HG02943 (cell line): ENCODE results near the gene RALA.
"Not testable (repeated sequence)": the region's sequence is repeated elsewhere in the genome, so short reads cannot be mapped to it uniquely, and the experiment has no call there.

Experiments used
- ATAC-seq: cut with Tn5 transposase; IDR thresholded peaks from one replicate; pipeline ENCODE4 v1.9.1; 2021; ENCODE audit warnings: mild to moderate bottlenecking, low read depth, moderate library complexity; ENCODE audit not compliant: unreplicated experiment

The RALA gene

DNA sequence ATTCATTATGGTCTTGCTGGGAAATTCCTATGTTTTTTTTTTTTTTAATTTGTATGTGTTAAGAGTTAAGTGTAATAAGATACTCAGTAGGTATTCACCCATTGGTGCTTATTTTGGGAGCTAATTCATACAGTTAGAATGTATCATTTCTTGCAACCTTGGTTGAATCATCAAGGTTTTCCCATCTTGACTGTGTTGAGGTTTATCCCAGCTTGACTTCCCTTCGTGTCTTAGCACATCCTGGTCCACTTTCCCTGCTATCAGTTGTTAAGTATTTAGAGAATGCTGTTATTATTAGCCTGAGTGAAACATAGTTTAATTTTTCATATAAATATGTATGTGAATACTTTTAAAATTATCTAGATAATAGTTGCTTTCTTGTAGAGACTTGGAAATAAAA lies 20.8 kb downstream of the RALA start:
- no peak for ATAC-seq

DNA sequence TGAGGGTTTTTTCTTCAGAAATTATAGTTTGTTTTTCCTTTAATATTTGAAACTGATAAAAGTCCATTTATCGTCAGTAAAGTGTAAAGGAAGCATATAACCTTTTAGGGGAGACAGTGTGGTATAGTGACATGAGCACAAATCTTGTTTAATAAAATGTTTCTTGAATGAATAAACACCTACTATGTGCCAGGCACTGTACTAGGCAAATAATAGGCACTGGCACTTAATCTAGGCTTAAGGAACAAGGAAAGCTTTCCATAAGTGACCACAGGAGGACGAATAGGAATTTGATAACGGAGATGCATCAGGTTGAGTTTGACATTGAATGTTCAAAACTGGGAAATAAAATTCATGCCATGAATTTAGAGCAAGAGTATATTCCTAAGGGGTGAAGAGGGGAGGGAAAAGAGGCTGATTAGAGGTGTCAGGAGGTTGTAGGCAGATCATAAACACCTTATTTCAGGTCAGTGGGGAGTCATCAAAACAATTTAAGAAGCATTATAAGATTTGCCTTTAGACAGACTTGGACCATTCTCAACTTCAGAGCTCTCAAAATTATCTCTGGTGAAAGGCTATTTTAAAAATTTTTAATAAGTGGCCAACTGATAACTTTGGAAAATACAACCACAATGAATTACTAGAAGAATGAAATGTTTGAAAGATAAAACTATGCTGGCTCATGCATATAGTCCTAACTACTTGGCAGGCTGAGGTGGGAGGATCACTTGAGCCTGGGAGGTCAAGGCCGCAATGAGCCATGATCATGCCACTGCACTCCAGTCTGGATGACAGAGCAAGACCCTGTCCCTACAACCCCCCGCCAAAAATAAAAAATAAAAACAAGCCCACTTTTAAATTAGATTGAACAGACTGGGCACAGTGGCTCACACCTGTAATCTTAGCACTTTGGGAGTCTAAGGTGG lies 22.4 kb downstream of the RALA start:
- no peak for ATAC-seq

DNA sequence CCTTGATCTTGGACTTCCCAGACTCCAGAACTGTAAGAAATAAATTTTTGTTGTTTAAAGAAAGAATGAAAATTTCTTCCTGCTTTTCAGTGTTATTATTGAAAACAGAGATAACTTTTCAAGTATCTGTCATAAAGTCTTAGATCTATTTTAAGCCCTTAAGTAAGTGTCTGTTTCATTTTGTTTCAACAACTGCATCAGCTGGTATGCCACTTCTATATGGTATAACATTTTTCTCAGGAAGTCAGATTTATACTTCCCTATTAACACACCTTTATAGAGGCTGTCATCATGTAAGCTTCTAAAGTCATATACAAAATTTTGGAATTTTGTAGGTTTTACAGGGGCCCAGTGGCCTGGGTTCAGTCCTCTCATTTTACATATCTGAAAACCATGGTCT lies 24.4 kb downstream of the RALA start:
- no peak for ATAC-seq

DNA sequence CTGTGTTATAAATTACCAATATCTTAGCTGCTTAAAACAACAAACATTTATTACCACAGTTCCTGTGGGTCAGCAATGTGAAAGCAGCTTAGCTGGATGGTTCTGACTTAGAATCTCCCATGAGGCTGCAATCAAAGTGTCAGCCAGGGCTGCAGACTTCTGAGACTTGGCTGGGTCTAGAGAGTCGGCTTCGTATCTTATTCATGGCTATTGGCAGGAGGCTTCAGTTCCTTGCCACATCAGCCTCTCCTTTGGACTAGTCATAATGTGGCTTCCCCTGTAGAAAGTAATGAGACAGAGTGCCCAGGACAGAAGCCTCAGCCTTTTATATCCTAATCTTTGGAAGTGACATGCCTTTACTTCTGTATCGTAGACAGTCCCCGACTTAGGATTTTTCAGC lies 27.3 kb downstream of the RALA start:
- ATAC-seq, result no peak

DNA sequence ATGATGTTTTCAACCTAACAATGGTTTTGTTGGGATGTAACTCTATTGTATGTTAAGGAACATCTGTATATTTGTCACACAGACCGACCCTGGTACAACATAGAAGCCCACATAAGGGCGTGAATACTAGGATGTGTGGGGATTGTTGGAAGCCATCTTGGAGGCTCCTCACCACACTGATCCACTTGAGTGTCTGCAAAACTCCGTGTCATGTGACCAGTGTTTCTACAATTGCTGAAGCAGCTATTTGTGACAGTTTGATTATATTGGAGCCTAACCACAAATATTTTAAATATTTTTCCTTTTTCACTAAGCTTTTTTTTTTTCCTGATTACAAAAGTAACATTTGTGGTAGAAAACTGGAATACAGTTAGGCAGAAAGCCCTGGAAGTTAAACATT lies 27.9 kb downstream of the RALA start:
- no peak for ATAC-seq

DNA sequence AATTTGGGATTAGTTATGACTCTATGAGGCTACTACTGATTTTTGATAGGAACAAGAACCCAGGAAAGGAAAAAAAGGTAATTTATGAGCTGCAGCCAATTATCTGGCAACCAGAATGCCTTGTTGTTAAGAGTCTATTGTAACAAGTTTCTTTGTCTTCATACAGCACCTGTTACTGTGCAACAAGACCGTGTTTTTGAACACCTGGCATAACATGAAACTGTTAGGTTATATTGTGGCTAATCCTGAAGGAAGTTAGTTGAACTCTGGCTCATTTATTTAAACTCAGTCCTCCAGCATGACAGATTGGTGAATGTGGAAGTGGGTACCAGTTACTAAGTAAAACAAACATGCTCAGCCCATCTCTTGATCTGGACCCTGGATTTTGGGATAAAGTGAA lies 33.0 kb downstream of the RALA start:
- no peak for ATAC-seq

DNA sequence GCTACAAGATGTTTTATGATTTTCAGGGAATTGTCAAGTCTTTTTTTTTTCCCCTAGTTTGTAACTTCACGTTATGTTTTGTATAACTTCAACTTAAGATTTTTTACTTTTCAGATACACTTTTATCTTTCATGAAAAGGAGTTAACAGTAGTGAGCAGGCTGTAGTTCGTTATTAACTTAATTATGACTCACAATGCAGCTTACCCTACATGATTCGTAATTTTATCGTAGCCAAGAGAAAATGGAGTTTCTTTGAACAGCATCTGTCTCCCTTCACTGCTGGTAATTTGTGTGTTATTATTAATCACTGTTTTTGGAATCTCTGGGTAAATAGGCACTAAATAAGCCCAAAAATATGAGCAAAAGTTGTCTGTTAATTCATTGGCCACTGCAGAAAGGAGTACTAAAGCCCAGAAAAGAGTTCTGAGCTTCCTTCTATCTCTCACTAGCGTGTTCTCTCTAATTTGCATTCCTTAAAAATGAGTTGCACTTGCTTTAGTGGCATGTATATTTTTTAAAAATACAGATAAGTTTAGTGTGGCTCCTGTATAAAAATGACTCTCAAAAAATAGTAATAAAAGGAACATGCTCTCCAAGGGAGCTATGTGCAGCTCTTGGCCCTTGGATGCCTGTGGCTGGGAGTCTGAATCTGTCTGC lies 36.1 kb downstream of the RALA start:
- ATAC-seq, result no peak

DNA sequence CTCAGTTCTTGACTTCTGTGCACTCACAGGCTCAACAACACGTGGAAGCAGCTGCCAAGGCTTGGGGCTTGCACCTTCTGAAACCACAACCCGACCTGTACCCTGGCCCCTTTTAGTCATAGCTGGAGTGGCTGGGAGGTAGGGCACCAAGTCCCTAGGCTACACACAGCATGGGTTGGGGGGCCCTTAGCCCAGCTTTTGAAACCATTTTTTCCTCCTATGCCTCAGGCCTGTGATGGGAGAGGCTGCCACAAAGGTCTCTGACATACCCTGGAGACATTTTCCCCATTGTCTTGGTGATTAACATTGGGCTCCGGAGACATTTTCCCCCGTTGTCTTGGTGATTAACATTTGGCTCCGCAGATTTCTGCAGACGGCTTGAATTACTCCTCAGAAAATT lies 38.6 kb downstream of the RALA start:
- ATAC-seq, result no peak

DNA sequence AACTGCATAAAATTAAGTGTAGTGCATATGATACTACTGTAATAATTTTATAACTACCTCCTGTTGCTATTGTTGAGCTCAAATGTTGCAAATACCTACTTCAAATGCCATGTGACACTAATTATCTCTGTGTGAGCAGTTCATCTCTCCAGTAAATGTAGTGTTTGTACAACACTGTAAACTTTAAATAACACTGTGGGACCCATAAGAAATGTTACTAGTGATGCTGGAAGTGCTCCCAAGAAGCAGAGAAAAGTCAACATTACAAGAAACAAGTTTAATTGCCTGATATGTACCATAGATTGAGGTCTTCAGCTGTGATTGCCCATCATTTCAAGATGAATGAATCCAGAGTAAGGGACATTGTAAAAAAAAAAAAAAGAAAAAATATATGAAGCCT lies 39.9 kb downstream of the RALA start:
- no peak for ATAC-seq

DNA sequence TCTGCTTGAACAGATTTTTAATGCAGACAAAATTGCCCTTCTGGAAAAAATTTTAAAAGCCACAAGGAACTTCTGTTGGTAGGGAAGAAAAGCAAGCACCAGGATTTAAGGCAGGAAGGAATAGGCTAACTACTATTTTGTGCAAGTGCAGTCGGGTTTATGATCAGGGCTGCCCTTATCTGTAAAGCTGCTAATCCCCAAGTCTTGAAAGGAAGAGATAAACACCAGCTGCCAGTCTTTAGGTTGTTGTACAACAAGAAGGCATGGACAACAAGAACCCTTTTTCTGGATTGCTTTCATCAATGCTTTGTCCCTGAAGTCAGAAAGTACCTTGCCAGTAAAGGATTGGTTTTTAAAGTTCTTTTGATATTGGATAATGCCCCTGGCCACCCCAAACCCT lies 40.7 kb downstream of the RALA start:
- no peak for ATAC-seq

DNA sequence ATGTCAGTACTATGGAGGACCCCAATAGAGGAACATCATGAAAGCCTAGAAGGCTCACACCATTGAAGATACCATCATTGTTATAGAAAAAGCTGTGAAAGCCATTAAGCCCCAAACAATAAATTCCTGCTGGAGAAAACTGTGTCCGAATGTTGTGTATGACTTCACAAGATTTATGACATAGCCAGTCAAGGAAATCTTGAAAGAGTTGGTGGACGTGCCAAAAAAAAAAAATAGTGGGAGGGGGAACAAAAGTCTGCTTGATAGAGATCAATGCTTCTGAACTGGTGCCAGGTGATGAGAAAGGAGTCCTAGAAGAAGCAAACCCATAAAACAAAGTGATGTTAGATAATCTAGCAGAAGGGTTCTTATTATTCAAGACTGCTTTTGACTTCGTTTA lies 41.2 kb downstream of the RALA start:
- ATAC-seq, result no peak

DNA sequence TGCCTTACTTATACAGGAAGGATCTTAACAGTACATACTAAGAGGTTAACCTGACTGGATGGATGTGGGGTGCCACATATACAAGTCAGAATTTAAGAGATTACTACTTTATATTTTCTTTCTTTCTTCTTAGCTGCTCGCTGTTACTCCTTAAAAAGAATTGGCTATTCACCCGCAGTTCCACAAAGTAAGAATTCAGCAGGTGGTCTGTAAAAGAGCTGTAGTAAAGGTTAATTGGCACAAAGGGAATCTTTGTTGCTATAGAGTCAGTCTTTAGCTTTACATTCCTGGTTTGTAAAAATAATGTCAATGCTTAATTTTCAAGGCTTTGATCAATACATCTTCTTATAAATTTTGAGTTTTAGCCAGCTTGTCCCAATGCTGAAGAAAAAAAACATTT lies 43.2 kb downstream of the RALA start:
- no peak for ATAC-seq

DNA sequence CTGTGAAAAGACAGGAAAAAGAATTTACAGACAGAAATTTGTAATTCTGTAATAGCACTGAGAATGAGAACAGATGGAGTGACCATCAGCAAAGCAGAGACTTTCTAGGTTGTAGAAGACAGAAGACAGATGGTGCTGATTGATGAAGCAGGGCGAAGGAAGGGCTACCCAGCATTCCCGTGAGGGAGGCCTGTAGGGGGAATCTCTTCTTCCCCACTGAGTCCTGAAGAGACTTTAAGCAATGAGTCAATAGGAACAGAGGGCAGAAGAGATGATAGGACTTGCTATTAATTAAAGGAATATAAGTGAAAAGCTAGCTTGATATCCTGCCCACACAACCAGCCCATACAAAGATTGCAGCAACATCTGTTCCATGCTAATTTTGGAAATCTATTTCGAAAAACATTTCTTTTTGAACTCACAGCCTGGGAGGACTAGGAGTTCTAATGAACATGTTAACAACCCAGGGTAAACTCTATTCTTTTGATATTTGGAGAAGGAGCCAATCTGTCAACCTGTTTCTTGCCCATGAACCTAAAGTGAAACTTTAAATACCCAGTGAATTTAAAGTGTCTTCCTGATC lies 44.1 kb downstream of the RALA start:
- ATAC-seq, result no peak

DNA sequence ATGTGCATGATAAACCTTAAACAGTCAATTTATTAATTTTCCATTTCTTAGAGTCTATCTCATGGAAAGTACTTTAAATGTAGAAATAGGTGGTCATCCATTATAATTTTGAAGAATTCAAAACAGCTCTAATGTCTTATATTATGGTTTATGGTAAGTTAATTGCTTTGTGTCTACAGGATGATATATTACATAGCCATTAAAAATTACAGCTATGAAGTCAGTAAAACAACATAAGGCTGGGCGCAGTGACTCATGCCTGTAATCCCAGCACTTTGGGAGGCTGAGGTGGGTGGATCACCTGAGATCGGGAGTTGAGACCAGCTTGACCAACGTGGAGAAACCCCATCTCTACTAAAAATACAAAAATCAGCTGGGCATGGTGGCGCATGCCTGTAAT lies 44.9 kb downstream of the RALA start:
- ATAC-seq, result not testable (repeated sequence)

DNA sequence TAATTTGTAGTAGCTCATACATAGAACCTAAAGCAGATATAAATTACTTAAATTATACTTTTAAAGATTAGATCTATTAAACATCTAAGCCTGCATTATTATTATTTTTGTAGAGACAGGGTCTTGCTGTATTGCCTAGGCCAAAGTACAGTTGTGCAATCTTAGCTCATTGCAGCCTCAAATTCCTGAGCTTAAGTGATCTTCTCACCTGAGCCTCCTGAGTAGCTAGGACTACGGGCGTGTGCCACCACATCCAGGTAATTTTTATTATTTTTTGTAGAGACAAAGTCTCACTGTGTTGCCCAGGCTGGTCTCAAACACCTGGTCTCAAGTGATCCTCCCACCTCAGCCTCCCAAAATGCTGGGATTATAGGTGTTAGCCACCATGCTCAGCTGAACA lies 46.7 kb downstream of the RALA start:
- ATAC-seq, result no peak

DNA sequence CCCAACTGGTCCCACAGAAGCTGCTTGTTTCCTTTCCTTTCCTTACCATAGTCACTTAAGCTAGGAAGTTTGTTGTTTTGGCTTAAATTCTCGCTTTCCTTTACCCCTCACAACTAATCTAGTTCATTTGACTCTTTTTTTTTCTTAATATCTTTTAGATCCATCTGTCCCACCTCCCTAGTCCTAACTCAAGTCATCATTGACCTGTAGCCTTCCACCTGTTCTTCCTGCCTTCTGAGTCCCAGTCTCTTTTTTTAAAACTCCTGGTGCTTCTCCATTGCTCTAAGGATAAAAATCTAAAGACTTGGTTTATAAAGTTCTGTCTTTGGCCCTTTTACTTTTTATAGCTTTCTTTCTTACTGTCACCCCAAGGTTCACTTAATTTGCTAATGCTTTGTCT lies 47.6 kb downstream of the RALA start:
- ATAC-seq, result no peak

DNA sequence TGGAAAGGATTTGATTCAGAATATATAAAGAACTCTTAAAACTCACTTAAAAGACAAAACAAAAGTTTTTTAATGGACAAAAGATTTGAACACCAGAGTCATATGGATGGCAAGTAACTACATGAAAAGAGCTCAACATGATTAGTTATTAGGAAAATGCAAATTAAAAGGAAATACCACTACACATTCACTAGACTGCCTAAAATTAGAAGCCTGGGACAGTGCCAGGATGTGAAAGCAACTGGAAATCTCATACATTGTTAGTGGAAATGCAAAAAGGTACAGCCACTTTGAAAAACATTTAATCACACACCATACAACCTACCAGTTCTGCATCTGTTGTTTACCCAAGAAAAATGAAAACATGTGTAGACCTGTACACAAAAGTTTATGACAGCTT lies 48.8 kb downstream of the RALA start:
- ATAC-seq, result no peak

DNA sequence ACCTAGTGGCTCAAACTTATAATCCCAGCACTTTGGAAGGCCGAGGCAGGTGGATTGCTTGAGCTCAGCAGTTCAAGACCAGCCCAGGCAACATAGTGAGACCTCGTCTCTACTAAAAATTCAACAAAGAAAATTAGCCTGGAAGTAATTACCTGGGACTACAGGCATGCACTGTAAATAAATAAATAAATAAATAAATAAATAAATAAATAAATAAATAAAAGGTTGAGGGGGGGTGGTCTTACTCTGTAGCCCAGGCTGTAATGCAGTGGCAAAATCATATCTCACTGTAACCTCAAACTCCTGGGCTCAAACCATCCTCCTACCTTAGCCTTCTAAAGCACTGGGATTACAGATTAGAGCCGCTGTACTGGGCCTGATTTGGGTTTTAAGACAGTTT lies 50.5 kb downstream of the RALA start:
- ATAC-seq, result no peak

DNA sequence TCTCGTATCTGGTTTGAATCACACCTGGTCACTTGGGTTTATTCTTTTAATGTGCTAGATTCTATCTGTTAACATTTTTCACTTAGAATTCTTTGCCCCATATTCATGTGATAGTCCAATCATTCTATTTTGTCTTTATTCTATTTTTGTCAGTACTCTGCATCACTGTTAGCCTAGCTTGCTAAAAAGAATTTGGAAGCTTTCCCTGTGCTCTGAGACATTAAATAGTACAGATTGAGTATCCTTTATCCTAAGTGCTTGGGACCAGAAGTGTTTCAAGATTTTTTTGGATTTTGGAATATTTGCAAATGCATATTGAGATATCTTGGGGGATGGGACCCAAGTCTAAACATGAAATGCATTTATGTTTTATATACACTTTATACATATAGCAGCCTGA lies 51.0 kb downstream of the RALA start:
- ATAC-seq, result no peak

DNA sequence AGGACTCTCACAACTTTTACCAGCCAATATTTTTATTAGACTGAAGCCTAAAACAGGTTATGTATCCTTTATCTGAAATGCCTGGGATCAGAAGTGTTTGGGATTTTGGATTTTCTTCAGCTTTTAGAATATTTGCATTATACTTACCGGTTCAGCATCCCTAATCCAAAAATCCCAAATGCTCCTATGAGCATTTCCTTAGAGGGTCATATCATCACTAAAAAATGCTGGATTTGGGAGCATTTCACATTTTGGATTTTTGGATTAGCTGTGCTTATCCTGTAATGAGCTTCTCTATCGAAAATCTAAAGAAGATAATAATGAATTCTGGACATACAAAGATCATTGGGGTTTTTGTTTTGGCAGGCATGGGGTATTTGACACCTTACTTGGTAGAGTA lies 53.0 kb downstream of the RALA start:
- ATAC-seq, result no peak

DNA sequence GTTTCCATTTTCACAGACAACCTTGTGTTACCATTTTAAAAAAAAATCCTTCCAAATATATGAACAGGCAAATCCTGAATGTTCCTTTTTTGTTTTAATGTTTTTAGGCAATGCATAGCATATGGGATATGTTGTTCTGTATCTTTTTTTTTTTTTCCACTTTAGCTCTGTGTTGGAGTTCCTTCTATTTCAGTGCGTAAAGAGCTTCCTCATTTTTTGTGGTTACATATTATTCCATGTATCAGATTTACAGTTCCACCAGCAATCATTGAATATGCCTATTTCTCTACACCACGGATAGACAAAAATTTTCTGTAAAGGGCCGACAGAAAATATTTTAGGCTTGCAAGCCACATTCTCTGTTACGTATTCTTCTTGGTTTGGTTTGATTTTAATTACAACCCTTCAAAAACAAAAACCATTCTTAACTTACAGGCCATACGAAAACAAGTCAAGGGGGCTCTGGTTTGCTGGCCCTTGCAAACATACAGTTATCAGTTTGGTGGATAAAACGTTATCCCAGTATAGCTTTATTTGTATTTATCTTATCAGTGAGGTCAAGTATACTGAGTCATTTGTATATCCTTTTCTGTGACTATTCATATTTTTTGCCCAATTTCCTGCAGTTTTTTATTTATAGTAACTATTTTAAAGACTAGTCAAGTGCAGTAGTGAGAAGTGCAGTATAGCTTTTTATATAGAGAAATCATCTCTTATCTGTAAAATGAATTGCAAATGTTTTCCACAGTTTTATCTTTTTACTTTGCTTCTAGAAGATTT lies 55.7 kb downstream of the RALA start:
- no peak for ATAC-seq
